GM19372 (cell line): Measurements from ENCODE around the gene RNASEH2C.
"Not testable (repeated sequence)": the region's sequence is repeated elsewhere in the genome, so short reads cannot be mapped to it uniquely, and the experiment has no call there.

Experiments
- ATAC-seq: cut with Tn5 transposase; IDR thresholded peaks from one replicate; pipeline ENCODE4 v1.9.1; 2021; ENCODE audit warnings: mild to moderate bottlenecking, low read depth, moderate library complexity; ENCODE audit not compliant: unreplicated experiment

RNASEH2C gene

GRCh38 chr11:65718531-65718930, 2.1 kb downstream of the RNASEH2C start:
- no peak for ATAC-seq

GRCh38 chr11:65717906-65718305, 2.7 kb downstream of the RNASEH2C start:
- no peak for ATAC-seq

GRCh38 chr11:65716774-65717405, 3.7 kb downstream of the RNASEH2C start:
- ATAC-seq: no peak

- ATAC-seq: no peak
These were observed 4.3 kb downstream of the RNASEH2C start for GRCh38 chr11:65716302-65716701.

GRCh38 chr11:65714433-65714832, 6.2 kb downstream of the RNASEH2C start:
- ATAC-seq: no peak

- no peak for ATAC-seq
These were observed 7.2 kb downstream of the RNASEH2C start for GRCh38 chr11:65713212-65713969.

- no peak for ATAC-seq
These were observed 7.9 kb downstream of the RNASEH2C start for GRCh38 chr11:65712633-65713076.

GRCh38 chr11:65711785-65712632, 8.6 kb downstream of the RNASEH2C start, which contains the start of gene KAT5:
TSS of gene KAT5 (plus strand) at chr11:65712252. CDS start at chr11:65712268, 16 bp downstream.
- ATAC-seq: peak; percentile 81

GRCh38 chr11:65710421-65710820, 10.2 kb downstream of the RNASEH2C start:
- ATAC-seq: no peak

- no peak for ATAC-seq
These were observed 10.9 kb downstream of the RNASEH2C start for GRCh38 chr11:65709661-65710060.

GRCh38 chr11:65708451-65708850, 12.1 kb downstream of the RNASEH2C start:
- ATAC-seq: no peak

GRCh38 chr11:65707002-65707401, 13.6 kb downstream of the RNASEH2C start:
- not testable (repeated sequence) for ATAC-seq

- ATAC-seq: not testable (repeated sequence)
These were observed 14.3 kb downstream of the RNASEH2C start for GRCh38 chr11:65706303-65706763.

- no peak for ATAC-seq
These were observed 16.8 kb downstream of the RNASEH2C start for GRCh38 chr11:65703846-65704245.

GRCh38 chr11:65701686-65702085, 18.9 kb downstream of the RNASEH2C start:
- no peak for ATAC-seq

- ATAC-seq: no peak
These were observed 20.2 kb downstream of the RNASEH2C start for GRCh38 chr11:65700399-65700798.

- ATAC-seq: no peak
These were observed 21.3 kb downstream of the RNASEH2C start for GRCh38 chr11:65699306-65699705.

- no peak for ATAC-seq
These were observed 22.4 kb downstream of the RNASEH2C start for GRCh38 chr11:65698205-65698604.

GRCh38 chr11:65696802-65697552, 23.6 kb downstream of the RNASEH2C start:
- ATAC-seq: no peak
